Retinal pigment epithelial cell (primary cell): ENCODE measurements around the gene CCNJ.

Experiments used
- DNase-seq: peaks from one replicate; pipeline ENCODE4 v3.0.0-alpha.2; 2010; ENCODE audit warnings: low read depth
- H3K4me3 ChIP-seq: 2 replicates; pipeline ENCODE4 v1.5.1; 2011; ENCODE audit warnings: mild to moderate bottlenecking, low read length, control low read depth, moderate library complexity
- TF ChIP-seq, protein P1 (sequence below): conservative IDR thresholded peaks from 2 replicates; pipeline ENCODE4 v1.5.1; 2011; ENCODE audit warnings: low read depth, low read length, control low read depth, inconsistent platforms

CCNJ gene

DNA sequence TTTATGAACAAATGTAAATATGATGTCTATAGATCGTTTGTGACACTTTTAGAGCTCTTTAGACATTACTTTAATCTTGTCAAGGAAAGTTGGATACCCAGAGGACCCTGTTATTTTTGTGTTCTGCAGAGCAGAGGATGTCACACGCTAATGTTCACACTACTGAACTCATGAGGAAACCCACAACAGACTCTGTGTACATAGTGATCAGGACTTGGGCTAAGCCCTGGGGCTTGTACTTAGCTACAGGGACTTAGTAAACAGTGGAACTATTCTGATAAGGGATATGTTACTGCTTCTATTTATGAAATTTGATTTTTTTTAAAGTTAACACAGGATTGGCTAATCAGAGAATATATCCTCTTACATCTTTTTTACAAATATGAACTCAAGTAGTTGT lies 50.6 kb downstream of the CCNJ start:
- H3K4me3 ChIP-seq: no peak overlapping the region
- TF ChIP-seq, protein P1, sequence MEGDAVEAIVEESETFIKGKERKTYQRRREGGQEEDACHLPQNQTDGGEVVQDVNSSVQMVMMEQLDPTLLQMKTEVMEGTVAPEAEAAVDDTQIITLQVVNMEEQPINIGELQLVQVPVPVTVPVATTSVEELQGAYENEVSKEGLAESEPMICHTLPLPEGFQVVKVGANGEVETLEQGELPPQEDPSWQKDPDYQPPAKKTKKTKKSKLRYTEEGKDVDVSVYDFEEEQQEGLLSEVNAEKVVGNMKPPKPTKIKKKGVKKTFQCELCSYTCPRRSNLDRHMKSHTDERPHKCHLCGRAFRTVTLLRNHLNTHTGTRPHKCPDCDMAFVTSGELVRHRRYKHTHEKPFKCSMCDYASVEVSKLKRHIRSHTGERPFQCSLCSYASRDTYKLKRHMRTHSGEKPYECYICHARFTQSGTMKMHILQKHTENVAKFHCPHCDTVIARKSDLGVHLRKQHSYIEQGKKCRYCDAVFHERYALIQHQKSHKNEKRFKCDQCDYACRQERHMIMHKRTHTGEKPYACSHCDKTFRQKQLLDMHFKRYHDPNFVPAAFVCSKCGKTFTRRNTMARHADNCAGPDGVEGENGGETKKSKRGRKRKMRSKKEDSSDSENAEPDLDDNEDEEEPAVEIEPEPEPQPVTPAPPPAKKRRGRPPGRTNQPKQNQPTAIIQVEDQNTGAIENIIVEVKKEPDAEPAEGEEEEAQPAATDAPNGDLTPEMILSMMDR: no peak
- DNase-seq: no peak

GRCh38 chr10:96096958-96097357 lies 53.6 kb downstream of the CCNJ start:
- TF ChIP-seq, protein P1: no peak
- no peak overlapping the region for H3K4me3 ChIP-seq
- DNase-seq: no peak

DNA sequence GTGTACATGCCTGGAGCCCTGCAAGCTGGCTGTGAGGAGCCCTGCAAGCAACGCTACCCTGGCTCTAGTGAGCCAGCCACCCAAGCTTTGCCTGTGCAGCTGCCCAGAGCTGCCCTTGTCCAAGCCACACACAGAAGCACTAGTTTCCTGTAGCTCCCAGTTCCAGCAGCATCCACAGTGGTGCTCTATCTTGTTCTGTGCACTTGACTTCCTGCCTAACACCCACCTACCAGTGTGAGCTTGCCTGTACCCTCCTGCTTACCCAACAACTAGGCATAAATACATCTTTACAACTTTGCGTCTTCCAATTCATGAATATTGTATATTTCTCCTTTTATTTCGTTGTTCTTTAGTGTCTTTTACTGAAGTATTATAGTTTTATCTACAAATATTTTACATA lies 54.5 kb downstream of the CCNJ start:
- TF ChIP-seq, protein P1: no peak
- no peak for DNase-seq
- no peak overlapping the region for H3K4me3 ChIP-seq

GRCh38 chr10:96107623-96108038 lies 64.2 kb downstream of the CCNJ start:
- no peak overlapping the region for H3K4me3 ChIP-seq
- DNase-seq: no peak
- TF ChIP-seq, protein P1: no peak
